HG03095 (cell line): ENCODE results near the gene MAP2K2.

Experiments used
- ATAC-seq: cut with Tn5 transposase; IDR thresholded peaks from one replicate; pipeline ENCODE4 v1.9.1; 2021; ENCODE audit warnings: moderate library complexity; ENCODE audit not compliant: unreplicated experiment

MAP2K2 gene

DNA sequence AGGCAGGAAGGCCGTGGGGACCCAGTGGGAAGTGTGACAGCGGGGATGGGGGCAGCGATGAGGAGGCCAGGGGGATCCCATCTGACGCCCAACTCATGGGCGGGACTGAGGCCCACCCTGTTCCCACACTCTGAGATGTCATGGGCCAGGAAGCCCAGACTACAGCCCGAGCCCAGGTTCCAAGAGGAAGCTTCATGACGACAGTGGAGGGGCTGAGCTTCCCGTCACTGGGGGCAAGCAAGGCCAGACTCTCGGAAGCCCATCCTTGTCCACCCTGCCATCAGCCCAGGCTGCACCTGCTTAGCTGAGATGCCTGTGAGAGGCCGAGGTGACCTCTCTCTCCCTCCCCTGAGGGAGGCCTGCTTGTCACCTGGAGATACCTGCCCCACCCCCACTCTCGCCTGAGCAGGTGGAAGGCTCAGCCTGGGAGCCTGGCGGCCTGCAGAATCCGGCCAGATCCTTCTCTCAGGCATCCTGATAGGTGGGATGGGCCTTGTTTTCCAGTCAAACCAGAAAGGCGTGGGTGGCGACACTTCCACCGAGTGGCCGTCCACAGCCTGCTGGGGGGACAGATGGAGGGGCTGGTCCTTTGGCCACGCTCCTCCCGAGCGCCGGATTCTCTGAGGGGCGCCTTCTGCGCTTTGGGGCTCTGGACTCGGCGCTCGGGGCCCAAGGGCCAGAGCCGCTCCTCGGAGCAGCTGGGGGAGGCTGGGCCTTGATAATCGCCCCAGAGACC, 62.1 kb downstream of the MAP2K2 start:
- ATAC-seq, result no peak

GRCh38 chr19:4061178-4061682, 62.7 kb downstream of the MAP2K2 start:
- no peak for ATAC-seq

DNA sequence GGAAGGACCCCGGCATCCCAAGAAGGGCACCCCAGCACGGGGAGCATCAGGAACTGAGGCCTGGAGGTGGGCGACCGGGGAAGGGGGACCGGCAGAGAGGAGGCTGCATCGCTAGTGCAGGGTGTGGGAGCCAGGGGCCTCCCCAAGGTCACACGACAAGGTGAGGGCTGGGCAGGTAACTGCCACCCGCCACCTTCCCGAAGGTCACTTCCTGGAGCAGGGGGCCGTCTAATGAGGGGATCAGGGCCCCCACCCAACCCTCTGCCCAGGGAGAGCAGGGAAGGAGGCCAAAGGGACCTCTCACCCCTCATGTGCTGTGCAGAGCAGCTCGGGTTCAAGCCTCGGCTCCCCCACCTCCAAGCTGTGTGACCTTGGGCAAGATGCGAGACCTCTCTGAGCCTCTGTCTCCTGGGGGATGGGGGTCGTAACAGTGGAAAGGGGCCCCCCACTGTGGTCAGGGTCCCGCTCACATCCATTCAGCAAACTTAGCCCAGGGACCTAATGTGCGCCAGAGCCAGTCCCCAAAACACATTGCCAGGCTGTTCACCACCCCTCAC, 63.2 kb downstream of the MAP2K2 start:
- ATAC-seq, result no peak

- no peak for ATAC-seq
Measured at GRCh38 chr19:4059891-4060620, 63.9 kb downstream of the MAP2K2 start.

DNA sequence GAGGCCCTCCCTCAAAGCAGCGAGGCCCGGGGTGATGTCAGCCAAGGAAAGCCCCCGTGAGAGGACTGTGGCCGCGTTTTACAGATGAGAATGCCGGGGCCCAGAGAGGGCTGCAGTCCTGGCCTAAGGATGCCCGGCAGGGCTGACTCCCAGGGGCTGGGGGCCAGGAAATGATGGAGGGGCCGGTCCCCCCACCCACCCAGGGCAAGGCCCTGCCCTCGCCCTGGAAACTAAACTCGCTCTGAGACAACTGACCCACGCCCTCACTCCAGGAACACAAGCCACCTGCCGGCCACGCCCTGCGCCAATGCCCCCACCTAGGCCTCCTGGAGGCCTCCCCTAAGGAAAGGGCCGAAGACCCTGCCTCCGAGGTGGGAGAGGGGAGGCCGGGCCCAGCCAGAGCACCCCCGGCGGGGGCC, 64.5 kb downstream of the MAP2K2 start:
- ATAC-seq, result no peak

DNA sequence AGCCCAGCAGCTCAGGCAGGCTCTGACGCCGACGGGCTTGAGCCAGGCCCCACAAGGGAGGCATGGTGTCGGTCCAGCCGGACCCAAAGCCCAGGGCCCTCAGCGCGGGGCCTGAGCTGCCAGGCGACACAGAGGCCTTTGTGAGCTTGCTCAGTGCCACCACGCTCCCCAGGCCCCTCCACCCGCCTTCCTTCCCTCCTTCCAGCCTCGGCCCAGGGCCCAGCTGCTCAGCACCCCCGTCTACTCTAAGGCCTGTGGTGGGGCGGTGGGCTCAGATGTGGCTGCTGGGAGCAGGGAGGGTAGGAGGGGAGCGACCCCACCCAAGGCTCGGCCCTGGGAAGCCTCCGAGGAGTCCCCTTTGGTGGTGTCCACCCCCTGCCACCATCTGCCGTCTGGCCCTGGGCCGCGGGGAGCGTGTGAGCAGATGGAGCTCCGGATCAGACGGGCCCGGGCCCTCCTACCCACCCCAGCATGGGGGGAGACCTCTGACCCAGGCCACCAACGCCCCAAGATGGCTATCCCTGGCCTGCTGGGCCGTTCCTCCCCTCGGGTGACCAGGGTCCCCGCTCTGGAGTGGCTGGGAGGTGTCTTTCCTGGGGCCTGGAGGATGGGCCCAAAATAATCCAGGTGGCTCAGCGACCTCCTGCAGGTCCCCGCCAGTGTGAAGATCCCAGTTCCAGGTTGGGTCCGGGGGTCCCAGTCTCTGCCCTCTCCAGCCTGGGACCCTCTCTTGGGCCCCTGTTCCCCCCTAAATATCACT, 65.0 kb downstream of the MAP2K2 start:
- no peak for ATAC-seq

- no peak for ATAC-seq
Measured at GRCh38 chr19:4057931-4058692, 65.8 kb downstream of the MAP2K2 start.

- no peak for ATAC-seq
Measured at GRCh38 chr19:4055209-4055552, 68.7 kb downstream of the MAP2K2 start.

DNA sequence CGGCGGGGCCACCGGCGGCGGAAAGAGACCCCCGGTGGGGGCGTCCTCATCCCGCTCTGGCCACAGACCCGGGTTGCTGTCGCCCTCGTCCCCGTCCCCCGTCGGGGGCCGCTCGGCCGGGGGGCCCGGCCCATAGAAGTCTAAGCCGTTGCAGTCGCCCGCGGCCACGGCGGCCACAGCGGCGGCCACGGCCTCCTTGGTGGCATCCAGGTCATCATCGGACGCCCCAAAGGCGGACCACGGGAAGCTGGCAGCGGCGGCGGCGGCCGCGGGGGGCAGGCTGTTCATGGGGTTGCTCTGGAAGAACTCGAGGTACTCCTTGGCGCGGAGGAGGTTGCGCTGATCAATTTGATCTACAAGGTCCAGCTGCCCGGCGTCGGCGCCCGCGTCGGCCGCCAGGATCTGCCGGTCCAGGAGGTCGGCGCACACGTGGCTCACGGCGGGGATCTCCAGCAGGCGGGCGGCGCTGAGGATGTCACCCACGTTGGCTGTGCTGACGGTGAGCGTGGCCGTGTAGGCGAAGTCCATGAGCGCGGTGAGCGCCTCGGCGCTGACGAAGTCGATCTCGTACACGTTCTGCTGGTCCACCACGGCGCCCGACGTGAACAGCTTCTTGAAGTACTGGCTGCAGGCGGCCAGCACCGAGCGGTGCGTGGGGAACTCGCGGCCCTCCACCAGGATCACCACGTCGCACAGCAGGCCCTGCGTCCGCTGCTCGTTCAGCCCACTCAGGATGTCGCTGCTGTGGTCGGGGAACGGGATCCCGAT, 69.3 kb downstream of the MAP2K2 start:
- ATAC-seq, result no peak

- ATAC-seq, result no peak
Measured at GRCh38 chr19:4053423-4054324, 70.2 kb downstream of the MAP2K2 start.

GRCh38 chr19:4052993-4053422, 70.9 kb downstream of the MAP2K2 start:
- no peak for ATAC-seq

DNA sequence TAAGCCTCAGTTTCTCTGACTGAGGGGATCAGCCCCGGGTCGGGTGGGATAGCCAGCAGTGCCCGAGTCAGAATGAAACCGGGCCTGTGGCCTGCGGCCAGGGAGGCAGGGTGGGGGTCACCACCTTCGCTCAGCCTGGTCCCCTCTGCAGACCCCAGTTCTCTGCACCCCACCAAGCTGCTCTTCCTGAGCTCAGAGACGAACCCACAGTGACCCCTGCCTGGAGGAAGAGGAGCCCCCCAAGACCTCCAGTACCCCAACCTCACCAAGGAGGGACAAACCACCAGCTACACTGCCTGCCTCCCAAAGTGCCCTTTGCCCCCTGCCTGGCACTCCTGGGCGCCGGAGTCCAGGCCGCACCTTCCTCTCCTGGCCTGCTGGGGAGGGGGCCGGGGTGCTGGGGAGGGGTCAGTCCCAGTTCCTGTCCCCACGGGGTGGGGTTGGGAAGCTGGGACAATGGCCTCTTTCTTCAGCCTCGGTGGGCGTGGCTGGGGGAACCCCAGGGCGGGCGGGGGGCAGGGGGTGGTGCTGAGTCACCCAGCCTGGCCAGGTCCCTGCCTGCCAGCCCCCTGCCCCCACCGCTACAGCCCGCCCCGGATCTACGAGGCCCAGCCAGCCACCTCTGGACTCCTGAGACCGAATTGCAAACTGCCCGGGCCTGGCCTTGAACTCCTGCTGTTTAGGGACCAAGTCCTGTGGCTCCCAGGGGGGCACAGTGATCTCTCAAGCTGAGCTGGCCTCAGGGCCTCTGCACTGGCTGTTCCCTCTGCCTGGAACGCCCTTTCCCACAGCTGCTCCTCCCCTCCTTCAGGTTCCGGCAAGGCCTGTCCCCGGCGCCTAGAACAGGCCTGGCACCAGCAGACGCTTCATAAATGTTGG, 71.6 kb downstream of the MAP2K2 start:
- no peak for ATAC-seq

DNA sequence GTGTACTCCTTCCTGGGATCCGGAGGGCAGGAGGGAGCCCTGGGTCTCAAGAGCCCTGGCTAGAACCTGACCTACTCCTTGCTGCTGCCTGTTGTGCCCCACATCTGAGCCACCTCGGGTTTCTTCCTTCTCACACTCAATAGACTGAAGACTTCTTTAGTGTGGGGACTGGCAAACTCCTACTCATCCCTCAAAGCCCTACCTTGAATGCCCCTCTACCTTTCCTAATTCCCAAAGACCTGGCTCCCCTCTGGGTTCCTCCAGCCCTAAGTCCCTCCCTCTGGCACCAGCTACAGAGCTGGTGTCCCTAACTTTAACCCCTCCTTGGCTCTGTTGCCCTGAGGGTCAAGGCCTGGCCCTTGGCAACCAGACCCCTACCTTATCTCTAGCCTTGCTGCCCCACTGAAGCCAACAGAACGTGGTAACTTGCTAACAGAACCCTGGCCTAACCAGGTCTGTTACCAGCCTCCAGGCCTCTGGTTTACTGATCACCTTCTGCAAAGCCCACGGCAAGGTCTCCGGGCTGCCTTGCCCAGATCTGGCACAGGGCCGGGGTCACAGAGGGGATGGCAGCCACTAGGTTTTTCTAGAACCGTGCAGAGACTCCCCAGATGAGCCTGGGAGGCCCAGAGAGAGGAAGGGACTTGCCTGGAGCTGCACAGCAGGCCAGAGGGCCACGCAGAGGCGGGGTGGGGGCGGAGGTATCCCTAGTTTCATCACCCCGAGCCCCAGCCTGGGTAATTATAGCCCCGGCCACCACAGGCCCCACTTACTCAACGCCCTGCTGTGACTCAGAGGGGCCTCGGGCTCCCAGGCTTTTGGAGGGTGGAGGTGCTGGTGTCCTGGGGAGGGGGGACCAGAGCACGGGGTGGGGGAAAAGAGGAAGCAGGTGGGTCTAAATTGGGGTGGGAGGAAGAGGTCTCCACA, 72.5 kb downstream of the MAP2K2 start:
- ATAC-seq, result no peak

DNA sequence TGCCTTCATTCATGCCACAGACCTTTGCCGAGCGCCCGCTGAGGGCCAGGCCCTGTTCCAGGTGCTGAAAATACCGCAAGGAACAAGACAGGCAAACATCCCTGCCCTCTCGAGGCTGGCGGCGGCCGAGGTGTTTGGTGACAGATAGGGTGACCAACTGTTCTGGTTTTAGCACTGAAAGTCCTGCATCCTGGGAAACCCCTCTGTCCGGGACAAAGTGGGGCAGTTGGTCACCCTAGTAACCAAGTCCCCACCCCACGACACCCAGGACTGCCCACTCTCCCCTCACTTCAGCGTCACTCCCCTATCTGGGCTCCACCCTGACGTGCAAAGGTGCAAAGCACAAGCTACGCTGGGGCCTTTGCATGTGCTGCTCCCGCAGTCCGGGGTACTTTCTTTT, 74.5 kb downstream of the MAP2K2 start:
- ATAC-seq, result no peak

- no peak for ATAC-seq
Measured at GRCh38 chr19:4046946-4047683, 76.8 kb downstream of the MAP2K2 start.

DNA sequence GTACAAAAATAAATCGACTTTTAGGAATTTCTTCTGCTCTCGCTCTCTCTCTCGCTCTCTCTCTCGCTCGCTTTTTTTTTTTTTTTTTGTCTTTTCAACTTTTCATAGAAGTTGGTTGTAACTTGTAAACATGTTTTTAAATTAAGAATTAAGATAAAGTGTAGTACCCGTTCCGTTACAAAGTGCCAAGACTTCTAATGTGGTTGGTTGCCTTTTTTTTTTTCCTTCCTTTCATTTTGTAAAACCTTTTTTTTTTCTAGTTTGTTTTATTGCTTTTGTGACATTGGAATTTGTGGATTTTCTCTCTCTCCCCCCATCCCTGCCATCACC, 77.6 kb downstream of the MAP2K2 start:
- no peak for ATAC-seq
